GM18909 (cell line): ENCODE data around the gene KRTAP10-3.

Experiments used
- ATAC-seq: cut with Tn5 transposase; IDR thresholded peaks from one replicate; pipeline ENCODE4 v1.9.1; 2021; ENCODE audit warnings: mild to moderate bottlenecking; ENCODE audit not compliant: unreplicated experiment, poor library complexity

The KRTAP10-3 gene

DNA sequence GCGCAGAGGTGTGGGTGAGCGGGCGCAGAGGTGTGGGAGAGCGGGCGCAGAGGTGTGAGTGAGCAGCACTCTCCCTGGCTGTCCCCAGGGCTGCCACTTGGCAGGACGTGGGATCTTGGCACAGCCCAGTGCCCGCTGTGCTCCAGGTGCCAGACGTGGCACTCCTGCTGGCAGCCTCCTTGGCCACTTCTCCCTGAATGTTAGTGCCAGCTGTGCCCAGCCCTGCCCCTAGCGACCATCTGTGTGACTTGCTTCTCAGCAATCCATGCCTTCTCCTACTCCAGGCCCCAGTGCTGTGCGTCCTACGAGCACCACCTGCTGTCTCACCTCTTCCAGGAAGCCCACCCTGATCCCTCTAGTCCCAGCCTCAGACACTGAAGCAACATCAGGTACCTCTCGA, 49.1 kb downstream of the KRTAP10-3 start:
- ATAC-seq: no peak

DNA sequence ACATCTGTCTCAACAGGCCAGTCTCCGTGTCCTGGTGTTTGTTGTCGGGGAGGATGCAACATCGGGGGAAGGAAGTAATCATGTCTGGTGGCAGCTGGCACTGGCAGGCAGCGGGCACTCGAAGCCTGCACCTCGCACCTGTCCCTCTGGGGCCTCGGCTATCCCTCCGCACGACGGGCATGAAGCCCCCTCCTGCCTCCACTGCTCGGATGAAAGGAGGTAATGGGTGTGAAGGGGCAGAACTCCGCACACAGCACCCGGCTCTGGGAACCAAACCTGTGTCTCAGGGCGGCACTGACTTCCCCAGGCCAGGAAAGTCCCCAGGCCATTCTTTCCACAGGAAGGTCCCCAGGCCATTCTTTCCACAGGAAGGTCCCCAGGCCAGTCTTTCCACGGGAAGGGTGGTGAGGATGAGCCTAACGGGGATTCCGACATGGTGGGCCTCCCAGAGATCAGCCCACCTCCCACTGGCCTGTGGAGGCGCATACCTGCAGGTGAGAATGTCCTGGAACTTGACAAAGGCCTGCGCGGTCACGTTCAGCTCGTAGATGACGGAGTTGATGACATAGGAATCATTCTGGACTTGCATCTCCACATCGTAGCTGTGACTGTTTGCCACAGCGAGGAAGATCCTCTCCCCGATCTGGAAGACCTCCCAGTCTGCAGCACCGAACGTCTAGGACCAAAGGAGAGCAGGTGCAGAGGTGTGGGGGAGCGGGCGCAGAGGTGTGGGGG, 49.7 kb downstream of the KRTAP10-3 start:
- ATAC-seq: no peak

DNA sequence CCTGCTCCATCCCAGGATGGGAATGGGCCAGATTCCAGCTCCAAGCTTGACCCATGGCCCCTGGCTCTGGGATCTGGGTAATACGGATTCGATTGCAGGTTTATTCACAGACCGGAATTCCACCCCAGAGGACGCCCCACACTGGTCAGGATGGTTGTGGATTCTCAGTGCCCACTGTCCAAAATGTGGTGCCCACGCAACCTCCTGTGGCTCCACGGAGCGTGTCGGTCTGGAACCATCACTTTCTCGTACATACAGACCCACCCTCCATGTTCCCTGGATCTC, 50.2 kb downstream of the KRTAP10-3 start:
- no peak for ATAC-seq
